GM10847 (cell line): Measurements from ENCODE around the gene SCARF2.

Experiments
- POLR2A ChIP-seq: IDR thresholded peaks from 2 replicates; pipeline ENCODE4 v1.6.1; 2011; ENCODE audit not compliant: insufficient read length; ENCODE audit errors: extremely low read depth

Gene SCARF2

GRCh38 chr22:20408891-20409290 is 28.7 kb downstream of the SCARF2 start:
- TF ChIP-seq POLR2A, result no peak

GRCh38 chr22:20407829-20408228 is 29.8 kb downstream of the SCARF2 start:
- TF ChIP-seq POLR2A, result no peak

GRCh38 chr22:20406686-20407408 is 30.8 kb downstream of the SCARF2 start:
- no peak for TF ChIP-seq POLR2A

- no peak for TF ChIP-seq POLR2A
These were observed 31.5 kb downstream of the SCARF2 start for GRCh38 chr22:20405931-20406685.

GRCh38 chr22:20405291-20405930 is 32.2 kb downstream of the SCARF2 start:
- TF ChIP-seq POLR2A, result no peak

GRCh38 chr22:20404881-20405280 is 32.7 kb downstream of the SCARF2 start:
- no peak for TF ChIP-seq POLR2A

GRCh38 chr22:20403779-20404140 is 33.9 kb downstream of the SCARF2 start:
- no peak for TF ChIP-seq POLR2A

GRCh38 chr22:20402960-20403778 is 34.5 kb downstream of the SCARF2 start:
- no peak for TF ChIP-seq POLR2A

- no peak for TF ChIP-seq POLR2A
These were observed 36.1 kb downstream of the SCARF2 start for GRCh38 chr22:20401376-20402014.

GRCh38 chr22:20400606-20401375 is 36.8 kb downstream of the SCARF2 start:
- TF ChIP-seq POLR2A, result no peak

GRCh38 chr22:20399866-20400605 is 37.6 kb downstream of the SCARF2 start:
- TF ChIP-seq POLR2A, result no peak

- no peak for TF ChIP-seq POLR2A
These were observed 39.2 kb downstream of the SCARF2 start for GRCh38 chr22:20398420-20398819.

- no peak for TF ChIP-seq POLR2A
These were observed 40.1 kb downstream of the SCARF2 start for GRCh38 chr22:20397498-20397897.
